HG02885 (cell line): Measurements from ENCODE around the gene PXYLP1.

Source experiments
- ATAC-seq: cut with Tn5 transposase; IDR thresholded peaks from one replicate; pipeline ENCODE4 v1.9.1; 2021; ENCODE audit warnings: mild to moderate bottlenecking; ENCODE audit not compliant: unreplicated experiment, poor library complexity

The PXYLP1 gene

DNA sequence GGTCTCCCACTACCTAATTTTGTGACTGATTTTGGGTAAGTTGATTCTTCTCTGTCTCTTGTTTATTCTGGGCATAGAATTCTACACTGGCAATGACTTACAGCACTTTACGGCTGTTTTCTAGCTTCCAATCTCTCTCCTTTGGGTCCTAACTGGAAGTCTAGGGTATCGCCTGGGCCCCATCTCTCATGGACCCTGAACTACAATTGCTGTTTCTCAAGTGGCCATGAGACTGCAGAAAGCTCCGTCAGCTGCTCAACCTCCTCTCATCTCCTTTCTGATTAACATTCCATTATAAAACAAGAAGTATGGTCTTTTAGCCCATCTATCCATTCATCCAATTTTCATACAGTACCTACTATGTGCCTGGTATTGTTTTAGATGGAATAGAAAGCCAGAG lies 4.4 kb upstream of the PXYLP1 start:
- ATAC-seq, result no peak

DNA sequence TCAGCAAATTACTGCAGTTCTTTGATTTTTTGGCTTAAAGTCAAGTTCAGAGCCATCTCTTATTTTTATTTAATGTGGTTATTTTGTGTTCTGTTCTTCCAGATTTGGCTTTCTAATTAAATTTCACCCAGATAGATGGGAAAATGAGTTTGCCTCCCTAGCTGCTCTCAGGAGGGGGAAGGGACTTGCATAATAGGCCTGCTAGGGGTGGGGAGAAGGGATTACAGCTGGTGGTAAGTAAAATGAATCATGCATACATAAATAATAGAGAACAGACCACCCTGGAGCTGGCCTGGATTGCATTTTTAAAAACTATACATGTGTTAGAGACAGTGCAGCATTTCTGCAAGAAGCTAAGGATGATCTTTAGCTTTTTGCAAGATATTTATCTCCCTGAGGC lies 3.9 kb upstream of the PXYLP1 start:
- no peak for ATAC-seq

DNA sequence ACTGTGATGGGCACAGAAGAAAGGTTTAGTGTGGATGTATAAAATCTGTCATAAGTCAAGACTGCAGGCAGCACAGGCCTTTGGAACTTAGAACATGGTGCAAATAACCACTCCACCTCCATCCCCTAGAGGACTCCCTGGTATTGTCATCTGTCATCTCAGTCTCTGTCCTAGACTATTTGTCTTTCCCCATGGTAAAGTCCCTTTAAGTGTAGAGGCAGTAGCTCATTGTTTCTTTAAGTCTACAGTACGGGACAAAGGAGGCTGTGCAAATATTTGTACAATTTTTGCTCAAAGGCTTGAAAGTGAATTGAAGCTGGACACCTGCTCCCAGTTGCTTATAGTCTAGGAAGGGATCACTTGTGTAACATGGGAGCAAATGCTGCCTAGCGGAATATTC lies 3.2 kb upstream of the PXYLP1 start:
- ATAC-seq, result no peak

DNA sequence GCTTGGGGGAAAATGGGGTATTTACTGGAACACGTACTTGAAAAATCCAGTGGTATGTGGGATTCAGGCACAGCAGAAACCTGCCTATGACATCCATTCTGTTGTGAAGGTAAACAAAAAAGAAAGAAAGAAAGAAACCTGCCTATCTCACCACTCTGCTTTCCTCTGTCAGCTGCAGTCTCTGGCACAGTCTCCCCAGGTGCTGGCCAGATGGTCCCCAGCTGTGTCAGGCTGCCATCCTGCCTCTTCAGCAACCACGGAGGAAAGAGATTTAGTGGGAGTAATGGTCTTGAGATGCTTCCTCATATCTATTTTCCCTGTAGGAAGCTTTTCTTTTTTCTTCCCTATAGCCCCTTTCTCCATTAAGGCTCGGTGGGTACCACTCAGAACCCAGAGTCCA lies 2.5 kb upstream of the PXYLP1 start:
- no peak for ATAC-seq

DNA sequence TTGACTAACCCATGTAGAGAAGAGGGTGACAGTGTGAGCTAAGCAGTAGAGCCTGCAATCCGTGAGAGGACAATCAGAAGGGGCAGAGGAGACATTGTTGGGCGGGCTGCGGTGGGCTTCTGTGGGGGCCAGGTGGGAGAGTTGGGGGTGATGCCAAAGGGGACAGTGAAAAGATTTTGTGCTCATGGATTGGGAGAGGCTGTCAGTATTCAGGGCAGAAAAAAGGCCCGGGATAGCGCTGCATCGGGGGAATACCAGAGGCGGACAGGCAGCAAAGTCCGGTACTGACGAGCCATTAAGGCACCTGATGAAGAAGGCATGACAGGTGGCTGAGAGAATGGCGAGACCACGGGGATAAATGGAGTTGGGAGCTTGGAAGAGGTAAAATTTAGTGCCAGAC lies 1.3 kb upstream of the PXYLP1 start:
- no peak for ATAC-seq

DNA sequence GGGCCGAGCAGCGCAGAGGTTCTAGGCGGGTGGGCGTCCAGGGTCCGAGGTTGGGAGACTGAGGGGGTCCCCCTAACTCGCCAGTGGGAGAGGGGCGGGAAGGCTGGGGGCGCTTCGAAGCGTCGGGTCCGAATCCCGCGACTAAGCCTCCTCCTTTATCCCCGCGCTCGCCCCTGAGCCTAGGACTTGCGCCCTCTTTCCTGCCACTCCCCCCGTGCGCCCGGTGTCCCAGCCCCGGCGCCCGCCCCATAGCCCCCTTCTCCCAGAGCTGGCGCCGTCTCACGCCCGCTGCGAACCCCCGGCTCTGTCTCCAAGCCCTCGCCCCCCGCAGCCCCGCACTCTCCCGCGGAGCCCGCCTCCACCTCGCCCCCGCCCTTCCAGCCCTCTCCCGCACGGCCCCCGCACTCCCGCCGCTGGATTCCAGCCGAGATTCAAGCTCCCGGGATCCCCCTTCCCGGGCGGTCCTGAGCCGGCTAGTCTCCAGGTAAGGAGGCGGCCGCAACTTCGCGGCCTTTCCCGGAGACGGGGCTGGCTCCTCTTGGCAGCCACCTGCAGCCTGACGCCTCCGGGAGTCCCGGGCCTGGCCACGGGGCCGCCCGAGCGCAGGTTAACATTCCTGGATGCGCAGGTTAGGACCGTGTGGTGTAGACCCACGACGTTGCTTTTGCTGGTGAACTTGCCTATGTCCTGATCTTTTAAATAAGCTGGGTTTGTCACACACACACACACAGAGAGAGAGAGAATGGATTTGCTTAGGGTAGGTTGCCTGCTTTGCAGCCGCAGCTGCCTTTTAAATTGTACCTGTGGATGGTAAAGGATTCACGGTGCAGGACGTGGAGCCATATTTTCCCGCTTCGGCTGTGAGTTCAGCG lies 563 bp downstream of the PXYLP1 start:
- no peak for ATAC-seq

DNA sequence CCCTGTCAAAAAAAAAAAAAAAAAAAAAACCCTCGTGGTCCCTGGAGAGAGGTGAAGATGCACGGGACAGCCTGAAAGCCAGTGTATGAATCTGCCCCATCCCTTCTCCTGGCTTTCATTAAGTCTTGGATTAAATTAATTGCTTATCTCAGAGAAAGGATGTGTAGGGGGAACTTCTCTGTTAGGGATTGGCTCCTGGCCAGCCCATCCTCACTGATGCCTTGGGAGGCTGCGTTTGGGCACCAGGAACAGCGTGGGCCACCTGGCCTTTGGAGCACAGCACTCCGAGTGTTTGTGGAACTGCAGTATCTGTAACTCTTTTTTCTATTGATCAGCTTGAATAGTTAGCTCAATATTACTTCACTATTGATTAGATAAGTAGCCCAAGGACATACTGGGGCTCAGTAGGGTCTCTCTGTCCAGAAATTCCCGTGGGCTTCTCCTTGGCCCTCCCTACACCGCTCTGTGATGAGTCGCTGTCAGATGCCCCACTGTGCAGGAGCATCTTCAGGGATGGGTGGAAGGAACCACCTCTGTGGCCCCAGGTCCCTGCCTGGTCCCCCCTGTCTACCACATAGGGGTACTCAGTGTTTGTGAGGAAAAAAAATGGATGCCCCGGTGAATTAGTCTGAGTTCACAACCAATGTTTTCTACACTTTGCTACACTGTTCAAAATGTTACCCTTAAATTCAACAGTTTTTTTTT lies 2.0 kb downstream of the PXYLP1 start:
- ATAC-seq, result no peak

DNA sequence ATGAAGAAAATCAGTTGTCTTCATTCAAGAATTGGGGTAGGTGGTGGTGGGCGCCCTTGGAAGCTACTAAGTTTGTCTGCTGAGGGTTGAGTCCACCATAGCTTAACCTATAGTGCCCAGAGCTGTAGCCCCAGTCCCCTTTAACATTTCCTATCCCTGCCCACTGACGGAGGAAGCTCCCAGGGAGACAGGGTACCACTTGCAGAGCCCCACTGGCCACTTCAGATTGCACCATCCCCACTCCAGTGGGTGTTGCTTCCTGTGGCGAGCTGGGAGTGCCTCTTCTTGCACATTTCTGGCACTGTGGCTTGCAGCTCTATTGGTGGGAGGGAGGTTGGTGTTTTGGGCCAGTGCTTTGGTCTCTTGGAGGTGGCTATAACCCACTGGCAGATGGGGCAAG lies 2.7 kb downstream of the PXYLP1 start:
- ATAC-seq, result no peak

DNA sequence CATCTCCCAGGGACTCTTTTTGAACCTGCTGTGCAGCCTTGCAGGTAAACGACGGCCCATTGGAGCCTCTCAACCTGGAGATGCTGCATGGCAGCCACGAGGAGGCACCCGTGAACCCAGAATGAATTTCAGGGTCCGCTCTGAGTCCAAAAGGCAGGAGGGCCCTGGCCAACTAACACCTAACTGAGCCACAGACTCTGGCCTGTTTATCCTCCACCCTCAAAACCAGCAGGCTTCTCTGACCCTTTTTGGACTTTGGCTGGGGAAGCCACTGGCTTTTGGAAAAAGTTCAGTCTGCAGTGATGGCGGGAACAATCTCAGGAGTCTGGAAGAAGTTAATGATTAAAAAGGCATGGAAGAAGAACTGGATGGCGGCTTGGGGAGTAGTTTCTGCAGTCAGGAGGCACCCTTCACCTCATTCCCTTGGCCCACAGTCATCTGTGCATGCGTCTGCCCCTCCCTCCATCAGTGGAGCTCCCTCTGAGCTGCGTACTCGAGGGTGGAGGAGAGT lies 4.1 kb downstream of the PXYLP1 start:
- ATAC-seq, result no peak

DNA sequence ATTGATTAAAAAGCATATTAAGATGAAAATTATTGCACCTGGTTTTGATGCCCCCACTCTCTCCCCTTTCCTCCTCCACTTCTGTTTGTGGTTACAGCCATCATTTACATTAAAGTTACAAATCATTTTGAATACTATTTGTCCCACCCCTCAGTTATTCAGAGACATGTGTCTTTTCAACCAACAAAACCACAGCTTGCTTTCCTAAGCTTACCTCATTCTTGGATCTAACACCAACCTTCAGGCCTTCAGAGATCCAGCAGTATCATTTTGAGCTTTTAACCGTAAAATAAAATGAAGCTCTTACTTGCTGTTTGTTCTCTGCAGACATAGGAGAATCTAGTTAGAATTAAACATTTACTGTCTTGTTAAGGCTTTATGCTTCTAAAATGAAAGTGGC lies 4.7 kb downstream of the PXYLP1 start:
- no peak for ATAC-seq

DNA sequence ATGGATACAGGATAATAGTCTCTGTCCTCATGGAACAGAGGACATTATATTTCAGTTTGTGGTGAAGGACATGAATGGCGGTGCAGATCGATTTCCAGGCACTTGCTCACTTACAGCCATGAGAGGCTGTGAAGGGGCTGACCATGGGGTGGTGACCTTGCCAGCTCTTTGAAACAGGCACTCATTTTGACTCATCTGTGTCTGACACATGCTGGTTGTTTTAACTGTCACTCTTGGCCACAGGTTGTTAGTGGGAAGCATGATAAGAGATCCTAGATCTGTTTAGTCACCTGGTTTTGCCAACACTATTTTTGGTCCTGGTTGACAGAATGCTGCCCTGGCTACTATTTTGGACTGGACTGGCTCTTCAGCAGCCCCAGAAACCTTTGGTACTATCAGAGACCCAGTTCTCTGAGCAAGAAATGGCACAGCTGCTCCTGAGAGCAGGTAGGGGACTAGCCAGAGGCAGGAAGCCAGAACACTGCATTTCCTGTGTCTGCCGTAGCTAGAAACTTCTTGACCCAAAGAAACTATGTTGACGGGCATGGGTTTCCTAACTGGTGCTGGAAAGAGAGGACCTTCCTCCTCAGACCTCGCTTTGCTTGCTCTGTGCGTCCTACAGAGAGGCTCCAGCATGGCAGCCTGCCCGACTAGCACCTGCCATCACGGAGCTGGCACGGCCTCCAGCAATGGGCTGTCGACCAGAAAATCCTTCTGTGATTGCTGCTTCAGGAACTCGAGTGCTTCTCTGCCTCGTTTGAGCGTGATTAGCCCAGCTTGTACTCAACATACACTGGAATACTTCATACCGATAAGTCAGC lies 6.3 kb downstream of the PXYLP1 start:
- ATAC-seq, result no peak

DNA sequence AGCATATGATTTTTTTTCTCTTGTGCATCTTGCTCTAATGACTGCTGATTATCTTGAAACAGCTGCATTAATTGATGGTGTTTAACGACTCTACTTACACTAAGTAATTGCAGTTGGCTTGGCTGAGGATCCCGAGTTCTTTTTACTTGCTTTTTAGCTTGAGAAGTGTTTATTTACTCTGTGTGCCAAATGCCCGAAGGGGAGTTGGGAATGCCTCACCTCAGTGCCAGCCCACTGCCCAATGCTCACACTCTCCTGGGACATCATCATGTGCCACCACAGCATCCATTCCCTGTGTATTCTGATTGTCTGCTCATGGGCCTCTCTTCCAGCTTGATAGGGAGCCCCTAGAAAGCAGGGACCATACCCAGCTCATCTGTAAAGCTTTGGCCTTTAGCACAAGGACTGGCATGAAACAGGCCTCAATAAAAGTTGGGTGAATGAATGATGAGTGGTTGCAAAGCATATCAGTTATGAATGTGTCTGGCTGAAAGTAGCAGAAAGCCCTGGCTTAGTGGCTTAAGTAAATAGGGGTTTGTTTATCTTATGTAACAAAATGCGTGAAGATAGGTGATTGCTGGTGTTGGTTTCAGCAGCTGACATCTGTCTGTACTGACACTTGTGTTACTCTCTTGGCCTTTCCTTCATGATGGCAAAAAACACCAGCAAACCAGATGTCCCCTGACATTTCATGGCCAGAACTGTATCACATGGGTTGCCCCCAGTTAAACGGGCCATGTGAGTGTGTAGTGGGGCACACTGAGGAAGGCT lies 8.1 kb downstream of the PXYLP1 start:
- ATAC-seq, result no peak

DNA sequence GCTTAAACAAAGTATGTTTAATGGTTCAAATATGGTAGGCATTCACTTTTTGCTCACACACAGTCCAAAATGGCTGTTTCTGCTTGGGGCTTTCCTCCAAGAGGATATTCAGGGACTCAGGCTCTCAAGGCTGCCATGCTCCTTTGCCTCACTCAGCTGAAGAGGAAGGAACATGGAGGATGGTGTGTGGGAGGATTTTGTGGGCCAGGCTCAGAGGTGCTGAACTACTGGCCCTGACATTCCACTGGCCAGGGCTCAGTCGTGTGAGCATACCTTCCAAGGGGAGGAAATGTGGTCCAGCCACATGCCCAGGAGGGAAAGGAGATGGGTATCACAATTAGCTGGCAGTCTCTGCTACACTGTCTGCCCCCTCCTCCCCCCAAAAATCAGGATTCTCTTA lies 8.7 kb downstream of the PXYLP1 start:
- no peak for ATAC-seq

DNA sequence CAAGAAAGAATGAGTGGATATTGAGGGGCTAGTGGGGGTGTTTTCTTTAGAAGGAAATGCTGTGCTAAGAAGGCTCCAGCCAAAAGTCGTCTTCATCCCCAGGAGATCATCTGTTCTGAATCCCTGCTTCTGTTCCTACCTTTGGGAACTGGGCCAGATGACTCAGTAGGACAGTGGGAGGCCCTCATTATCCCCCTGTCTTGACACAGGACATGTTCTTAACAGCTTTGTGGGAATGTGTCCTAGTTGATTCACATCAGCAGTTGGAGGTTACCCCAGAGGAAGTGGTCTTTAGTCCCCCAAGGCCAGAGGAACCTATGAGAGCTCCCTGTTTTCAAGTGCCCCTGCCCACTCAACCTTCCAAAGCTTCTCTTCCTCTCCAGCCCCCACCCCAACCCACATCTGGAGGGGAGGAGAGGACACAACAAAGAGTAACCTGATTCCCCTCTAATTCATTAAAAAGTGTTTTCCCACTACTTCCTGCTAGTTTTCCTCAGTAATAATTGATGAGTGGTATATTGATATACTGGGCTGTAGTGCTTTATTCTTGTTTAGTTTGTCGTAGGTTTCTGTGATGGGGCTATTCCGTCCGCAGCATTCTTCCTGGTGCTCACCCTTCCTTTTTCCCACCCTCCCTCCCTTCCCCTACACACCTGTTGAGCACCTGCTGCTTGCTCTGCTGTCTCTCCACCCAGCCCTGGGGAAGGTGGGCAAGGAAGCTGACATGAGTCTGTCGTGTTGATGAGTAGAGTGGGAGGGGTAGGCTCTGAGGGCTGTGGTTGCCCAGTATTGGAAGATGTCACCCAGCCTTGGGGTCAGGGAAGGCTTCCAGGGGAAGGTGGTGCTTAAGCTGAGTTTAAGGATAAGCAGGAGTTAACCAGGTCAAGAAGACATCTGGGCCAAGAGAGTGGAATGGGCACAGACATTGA lies 9.3 kb downstream of the PXYLP1 start:
- ATAC-seq, result no peak

DNA sequence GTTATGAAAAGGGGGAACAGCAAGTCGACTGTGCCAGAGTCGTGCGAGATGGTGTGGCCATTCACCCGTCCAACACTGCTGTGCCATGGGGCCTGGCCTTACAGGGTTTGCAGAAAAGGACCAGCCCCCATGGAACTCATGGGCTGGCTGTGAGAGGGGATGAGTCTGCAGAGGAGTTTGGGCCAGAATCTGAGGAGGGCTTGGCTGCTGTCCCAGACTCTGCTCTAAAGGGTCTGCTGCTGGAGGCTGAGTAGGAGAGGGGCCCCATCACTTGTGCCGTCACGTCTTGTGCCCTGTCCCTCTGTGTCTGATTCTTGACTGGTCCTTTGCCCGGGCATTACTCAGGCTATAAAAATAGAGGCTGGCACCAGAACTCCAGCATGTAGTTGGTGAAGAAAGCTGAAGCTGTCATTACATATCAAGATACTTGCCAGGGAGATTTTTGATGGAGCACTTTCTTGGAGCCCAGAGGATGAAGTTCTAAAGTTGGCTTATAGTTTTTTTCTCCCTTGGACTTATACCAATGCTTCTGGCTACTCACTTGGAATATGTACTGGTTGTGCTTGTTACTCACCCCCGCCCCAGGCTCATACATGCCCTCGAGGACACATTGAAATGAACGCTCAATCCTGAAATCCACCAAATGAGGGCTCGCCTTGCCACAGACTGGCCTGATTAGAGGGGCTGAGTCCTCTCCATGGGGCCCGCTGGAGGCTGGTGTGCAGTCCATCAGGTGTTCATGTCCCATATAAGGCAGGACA lies 10.2 kb downstream of the PXYLP1 start:
- no peak for ATAC-seq

DNA sequence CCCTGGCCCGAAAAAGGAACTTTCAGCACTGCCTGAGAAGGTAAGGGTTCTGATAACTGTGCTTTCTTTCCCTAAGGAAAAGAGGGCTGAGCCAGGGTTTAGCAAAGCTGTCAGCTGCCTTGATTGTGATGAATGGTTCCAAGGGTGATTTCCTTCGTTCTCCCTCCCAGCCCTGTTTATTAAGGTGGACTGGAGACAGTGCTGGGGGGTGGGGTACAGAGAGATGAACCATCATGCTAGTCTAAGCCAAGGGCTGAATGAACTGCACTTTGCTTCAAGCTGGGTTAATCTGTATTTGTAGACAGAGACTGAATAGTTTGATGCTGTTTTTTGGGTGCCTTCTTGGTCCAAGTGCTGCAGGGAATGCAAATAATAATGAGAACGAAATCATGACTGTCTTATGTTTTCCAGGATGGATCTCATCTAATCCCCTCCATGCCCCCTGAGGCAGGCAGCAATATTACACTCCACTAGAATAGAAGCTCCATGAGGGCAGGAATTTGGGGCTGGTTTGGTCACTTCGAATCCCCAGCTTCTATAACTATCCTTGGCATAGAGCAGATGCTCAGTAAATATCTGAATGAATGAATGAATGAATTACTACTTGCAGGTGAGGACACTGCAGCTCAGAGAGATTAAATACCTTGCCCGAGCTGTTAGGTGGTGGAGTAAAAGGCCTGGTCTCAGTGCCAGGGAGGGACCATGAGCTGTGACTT lies 10.9 kb downstream of the PXYLP1 start:
- no peak for ATAC-seq

DNA sequence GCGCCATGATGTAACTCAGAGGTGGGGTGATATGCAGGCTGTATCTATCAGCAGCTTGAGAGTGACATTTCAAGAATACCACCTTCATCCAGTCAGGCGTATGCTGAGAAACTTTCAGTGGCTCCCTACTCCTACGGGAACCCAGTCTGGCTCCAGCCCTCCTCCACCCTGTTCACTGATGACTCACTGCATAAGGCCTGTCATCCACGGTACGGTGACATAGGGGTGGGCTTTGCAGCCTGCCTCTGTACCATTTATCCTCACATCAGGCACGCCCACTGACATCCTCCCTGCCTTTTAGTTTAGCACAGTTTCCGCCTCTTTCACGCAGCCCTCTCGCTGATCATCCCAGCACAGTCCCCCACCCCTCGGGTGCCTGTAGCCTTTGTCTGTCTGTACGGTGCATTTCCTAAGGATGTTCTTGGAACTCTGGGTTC lies 11.7 kb downstream of the PXYLP1 start:
- ATAC-seq, result no peak
